NCI-H1048 (cell line): ENCODE measurements around the gene ALDH2.
A peak's percentile ranks its signal among the peaks of the same experiment; 100 is the strongest.
"Not testable (repeated sequence)": the region's sequence is repeated elsewhere in the genome, so short reads cannot be mapped to it uniquely, and the experiment has no call there.

Experiments used
- DNase-seq: peaks from one replicate; lab custom pipeline; 2025; lab: John Stamatoyannopoulos, UW

The ALDH2 gene

GRCh38 chr12:111766608-111767361 lies at the start of gene ALDH2:
TSS of gene ALDH2 (plus strand) at chr12:111766933. CDS start at chr12:111766983, 50 bp downstream.
- DNase-seq, result peak; percentile 35

GRCh38 chr12:111719316-111719715 lies 47.4 kb upstream of the ALDH2 start:
- not testable (repeated sequence) for DNase-seq

- no peak for DNase-seq
Measured at GRCh38 chr12:111720457-111720856, 46.3 kb upstream of the ALDH2 start.

GRCh38 chr12:111723646-111724360 lies 42.9 kb upstream of the ALDH2 start:
- not testable (repeated sequence) for DNase-seq

- DNase-seq, result no peak
Measured at GRCh38 chr12:111728795-111729194, 37.9 kb upstream of the ALDH2 start.

- no peak for DNase-seq
Measured at GRCh38 chr12:111730420-111730819, 36.3 kb upstream of the ALDH2 start.

- no peak for DNase-seq
Measured at GRCh38 chr12:111732786-111733185, 33.9 kb upstream of the ALDH2 start.

- DNase-seq, result no peak
Measured at GRCh38 chr12:111733340-111733915, 33.3 kb upstream of the ALDH2 start.

- not testable (repeated sequence) for DNase-seq
Measured at GRCh38 chr12:111739524-111739923, 27.2 kb upstream of the ALDH2 start.

GRCh38 chr12:111741235-111741812 lies 25.4 kb upstream of the ALDH2 start:
- no peak for DNase-seq

GRCh38 chr12:111745211-111745610 lies 21.5 kb upstream of the ALDH2 start:
- no peak for DNase-seq

- no peak for DNase-seq
Measured at GRCh38 chr12:111747333-111747732, 19.4 kb upstream of the ALDH2 start.

- DNase-seq, result no peak
Measured at GRCh38 chr12:111748151-111748672, 18.5 kb upstream of the ALDH2 start.

GRCh38 chr12:111748867-111749266 lies 17.9 kb upstream of the ALDH2 start:
- DNase-seq, result no peak

- DNase-seq, result no peak
Measured at GRCh38 chr12:111749391-111749790, 17.3 kb upstream of the ALDH2 start.

- DNase-seq, result no peak
Measured at GRCh38 chr12:111753144-111753881, 13.4 kb upstream of the ALDH2 start.

GRCh38 chr12:111754671-111755070 lies 12.1 kb upstream of the ALDH2 start:
- no peak for DNase-seq

GRCh38 chr12:111756196-111756595 lies 10.5 kb upstream of the ALDH2 start:
- DNase-seq, result no peak

GRCh38 chr12:111756681-111757080 lies 10.1 kb upstream of the ALDH2 start:
- DNase-seq, result no peak

- no peak for DNase-seq
Measured at GRCh38 chr12:111757361-111758119, 9.2 kb upstream of the ALDH2 start.

GRCh38 chr12:111758120-111758561 lies 8.6 kb upstream of the ALDH2 start:
- no peak for DNase-seq
